Glutamatergic neuron (in vitro differentiated cells): Measurements from ENCODE around the gene CEBPZOS. TPM values are rescaled to one million over a fixed set of nuclear protein-coding genes. Genes with fewer than 3 reads are reported as not detected.
"Not testable (repeated sequence)": the region's sequence is repeated elsewhere in the genome, so short reads cannot be mapped to it uniquely, and the experiment has no call there.

ENCODE experiments used
- DNase-seq: peaks from one replicate; pipeline ENCODE4 v3.0.0; 2022
- H3K27ac Mint-ChIP-seq: one replicate; pipeline ENCODE4 v1.8.0; 2020; ENCODE audit warnings: mild to moderate bottlenecking, mixed read lengths, inconsistent platforms; ENCODE audit not compliant: unreplicated experiment
- H3K27me3 Mint-ChIP-seq: one replicate; pipeline ENCODE4 v1.8.0; 2020; ENCODE audit warnings: mild to moderate bottlenecking, moderate library complexity, mixed read lengths, inconsistent platforms; ENCODE audit not compliant: unreplicated experiment
- H3K36me3 Mint-ChIP-seq: one replicate; pipeline ENCODE4 v1.8.0; 2020; ENCODE audit warnings: mild to moderate bottlenecking, mixed read lengths, inconsistent platforms; ENCODE audit not compliant: unreplicated experiment
- H3K4me1 Mint-ChIP-seq: one replicate; pipeline ENCODE4 v1.8.0; 2020; ENCODE audit warnings: mild to moderate bottlenecking, low read depth, mixed read lengths, inconsistent platforms; ENCODE audit not compliant: unreplicated experiment
- H3K4me3 Mint-ChIP-seq: one replicate; pipeline ENCODE4 v1.8.0; 2020; ENCODE audit warnings: mild to moderate bottlenecking, mixed read lengths, inconsistent platforms; ENCODE audit not compliant: unreplicated experiment
- H3K9me3 Mint-ChIP-seq: one replicate; pipeline ENCODE4 v1.8.0; 2020; ENCODE audit warnings: mild to moderate bottlenecking, moderate library complexity, mixed read lengths, inconsistent platforms; ENCODE audit not compliant: unreplicated experiment
- CTCF ChIP-seq: fragments of 200-600 bp; sonication (generic); IDR thresholded peaks from one replicate; pipeline ENCODE4 v1.5.0; 2021; ENCODE audit not compliant: partially characterized antibody, unreplicated experiment
- total RNA-seq: library from RNA; stranded (reverse); fragmentation: NEBNext Ultra II Directional; extraction: Animal tissue kit (Norgen Biotek cat#: 25700); gene quantifications from one replicate; pipeline ENCODE4 v1.2.1, GENCODE V29; 2021; ENCODE audit not compliant: unreplicated experiment

Gene CEBPZOS
- total RNA-seq, 1 donor from 2014 or later, result 39.9 TPM

- Mint-ChIP-seq H3K27me3 (peaks cover 6% of the 10 kb centered on the region), H3K9me3 (peaks cover 1% of the 10 kb centered on the region), H3K36me3 (peaks cover 11% of the 10 kb centered on the region), H3K27ac (no peak overlapping the region), H3K4me3 (no peak overlapping the region), H3K4me1 (peaks cover 6% of the 10 kb centered on the region)
- no peak for DNase-seq
- TF ChIP-seq CTCF, result no peak
Observed at GRCh38 chr2:37198681-37199065, 2.4 kb downstream of the CEBPZOS start.

GRCh38 chr2:37201208-37201607, 4.9 kb downstream of the CEBPZOS start:
- TF ChIP-seq CTCF, result no peak
- Mint-ChIP-seq H3K4me3 (no peak overlapping the region), H3K36me3 (peaks cover 27% of the 10 kb centered on the region), H3K27ac (no peak overlapping the region), H3K27me3 (peaks cover 5% of the 10 kb centered on the region), H3K4me1 (peaks cover 6% of the 10 kb centered on the region), H3K9me3 (peaks cover 3% of the 10 kb centered on the region)
- DNase-seq, result no peak

GRCh38 chr2:37201766-37202165, 5.5 kb downstream of the CEBPZOS start:
- peaks cover 6% of the 10 kb centered on the region for H3K4me1 Mint-ChIP-seq
- no peak for DNase-seq

GRCh38 chr2:37203708-37204107, 7.4 kb downstream of the CEBPZOS start:
- Mint-ChIP-seq H3K4me1 (peaks cover 2% of the 10 kb centered on the region), H3K9me3 (peaks cover 19% of the 10 kb centered on the region), H3K27ac (no peak overlapping the region), H3K36me3 (peaks cover 48% of the 10 kb centered on the region), H3K4me3 (no peak overlapping the region), H3K27me3 (peaks cover 3% of the 10 kb centered on the region)
- DNase-seq, result no peak
- TF ChIP-seq CTCF, result no peak

More at GRCh38 chr2:37201766-37202165, 5.5 kb downstream of the CEBPZOS start:
- Mint-ChIP-seq H3K4me3 (no peak overlapping the region), H3K27ac (no peak overlapping the region), H3K36me3 (peaks cover 29% of the 10 kb centered on the region), H3K27me3 (peaks cover 3% of the 10 kb centered on the region), H3K9me3 (peaks cover 4% of the 10 kb centered on the region)
- no peak for TF ChIP-seq CTCF

GRCh38 chr2:37205071-37205661, 8.9 kb downstream of the CEBPZOS start:
- H3K27ac Mint-ChIP-seq, DNase-seq, H3K4me1 Mint-ChIP-seq, H3K27me3 Mint-ChIP-seq, H3K4me3 Mint-ChIP-seq: not testable (repeated sequence)
- Mint-ChIP-seq H3K9me3 (peaks cover 24% of the 10 kb centered on the region), H3K36me3 (peaks cover 63% of the 10 kb centered on the region)
